ENCODE data around the gene SPON2. TPM values are rescaled to one million over a fixed set of nuclear protein-coding genes. Genes with fewer than 3 reads are reported as not detected.

SPON2 gene
- total and polyA plus RNA-seq, 3 experiments from 2014 or later, result 2.7 to 43.9 (median 3.1) TPM

GRCh38 chr4:1195891-1196401 is 23.6 kb upstream of the SPON2 start:
- Histone ChIP-seq H3K4me1 (ENCODE audit: insufficient read depth, low read length) (peaks cover 14% of the 10 kb centered on the region), H3K27ac (ENCODE audit: low read depth, low read length) (no peak overlapping the region), H3K4me3 (ENCODE audit: low read length) (no peak overlapping the region), H3K9me3 (ENCODE audit: low read length) (no peaks in the 10 kb centered on the region), H3K36me3 (ENCODE audit: insufficient read depth, low read length) (peaks cover 8% of the 10 kb centered on the region), H3K27me3 (ENCODE audit: insufficient read depth, low read length, poor library complexity, severe bottlenecking) (no peaks in the 10 kb centered on the region)
- POLR2A ChIA-PET, result no interaction called here
- Mint-ChIP-seq H3K36me3 (peaks cover 3 to 28% (median 9%) of the 10 kb centered on the region in 3 donors), H3K9me3 (peaks cover 0 to 2% (median 0%) of the 10 kb centered on the region in 5 donors), H3K27ac (peak overlapping the region in 2 of 8 donors; percentile 43 to 54), H3K4me3 (no peak overlapping the region), H3K4me1 (peaks cover 31 to 51% (median 32%) of the 10 kb centered on the region in 3 donors), H3K27me3 (no peaks in the 10 kb centered on the region)
- CTCF ChIA-PET, result interaction anchor here (0.7 to 1.5 kb wide), 2 partner anchors 12 to 71 kb away, joined by 3 read pairs; no protein-coding TSS in a partner anchor
- DNase-seq, result no peak

GRCh38 chr4:1195109-1195671 is 22.8 kb upstream of the SPON2 start:
- H3K27ac Mint-ChIP-seq, result no peak overlapping the region
- H3K4me3 Mint-ChIP-seq, result no peak overlapping the region
- Histone ChIP-seq H3K27ac (ENCODE audit: low read depth, low read length) (no peak overlapping the region), H3K9me3 (ENCODE audit: low read length) (no peaks in the 10 kb centered on the region), H3K27me3 (ENCODE audit: insufficient read depth, low read length, poor library complexity, severe bottlenecking) (no peaks in the 10 kb centered on the region), H3K36me3 (ENCODE audit: insufficient read depth, low read length) (peaks cover 8% of the 10 kb centered on the region), H3K4me3 (ENCODE audit: low read length) (no peak overlapping the region), H3K4me1 (ENCODE audit: insufficient read depth, low read length) (peaks cover 6% of the 10 kb centered on the region)
- ChIA-PET CTCF (interaction anchor here (0.7 kb wide), 1 partner anchor 11 kb away, joined by 3 read pairs; no protein-coding TSS in a partner anchor), POLR2A (no interaction called here)
- no peaks in the 10 kb centered on the region for H3K27me3 Mint-ChIP-seq
- peaks cover 29 to 49% (median 32%) of the 10 kb centered on the region in 3 donors for H3K4me1 Mint-ChIP-seq
- peaks cover 0 to 2% (median 0%) of the 10 kb centered on the region in 5 donors for H3K9me3 Mint-ChIP-seq
- peaks cover 3 to 28% (median 9%) of the 10 kb centered on the region in 3 donors for H3K36me3 Mint-ChIP-seq
- no peak for DNase-seq

- peaks cover 8% of the 10 kb centered on the region for H3K36me3 ChIP-seq (ENCODE audit: insufficient read depth, low read length)
- H3K9me3 ChIP-seq (ENCODE audit: low read length), result no peaks in the 10 kb centered on the region
- no peak overlapping the region for H3K4me3 ChIP-seq (ENCODE audit: low read length)
- H3K9me3 Mint-ChIP-seq, result peaks cover 0 to 2% (median 0%) of the 10 kb centered on the region in 5 donors
- H3K4me1 Mint-ChIP-seq, result peaks cover 24 to 43% (median 25%) of the 10 kb centered on the region in 3 donors
- no peaks in the 10 kb centered on the region for H3K4me1 ChIP-seq (ENCODE audit: insufficient read depth, low read length)
- H3K27ac Mint-ChIP-seq, result no peak overlapping the region
- H3K27me3 ChIP-seq (ENCODE audit: insufficient read depth, low read length, poor library complexity, severe bottlenecking), result no peaks in the 10 kb centered on the region
- H3K36me3 Mint-ChIP-seq, result peaks cover 3 to 28% (median 9%) of the 10 kb centered on the region in 3 donors
- no peak for DNase-seq
- ChIA-PET CTCF (no interaction called here), POLR2A (no interaction called here)
- H3K27ac ChIP-seq (ENCODE audit: low read depth, low read length), result no peak overlapping the region
- no peaks in the 10 kb centered on the region for H3K27me3 Mint-ChIP-seq
- no peak overlapping the region for H3K4me3 Mint-ChIP-seq
Measured at GRCh38 chr4:1194010-1194900, 21.9 kb upstream of the SPON2 start.

- H3K36me3 ChIP-seq (ENCODE audit: insufficient read depth, low read length), result peaks cover 8% of the 10 kb centered on the region
- CTCF ChIA-PET, result no interaction called here
- Mint-ChIP-seq H3K4me1 (peaks cover 23 to 42% (median 26%) of the 10 kb centered on the region in 3 donors), H3K4me3 (peak overlapping the region in 1 of 7 donors; percentile 24), H3K27me3 (no peaks in the 10 kb centered on the region), H3K36me3 (peaks cover 1 to 25% (median 10%) of the 10 kb centered on the region in 3 donors), H3K27ac (peak overlapping the region in 2 of 8 donors; percentile 60 to 81), H3K9me3 (peaks cover 0 to 2% (median 0%) of the 10 kb centered on the region in 5 donors)
- H3K27me3 ChIP-seq (ENCODE audit: insufficient read depth, low read length, poor library complexity, severe bottlenecking), result no peaks in the 10 kb centered on the region
- no peak overlapping the region for H3K4me3 ChIP-seq (ENCODE audit: low read length)
- DNase-seq, result no peak
- H3K4me1 ChIP-seq (ENCODE audit: insufficient read depth, low read length), result no peaks in the 10 kb centered on the region
- H3K9me3 ChIP-seq (ENCODE audit: low read length), result no peaks in the 10 kb centered on the region
- POLR2A ChIA-PET, result no interaction called here
- no peak overlapping the region for H3K27ac ChIP-seq (ENCODE audit: low read depth, low read length)
Measured at GRCh38 chr4:1193206-1194009, 21.0 kb upstream of the SPON2 start.

GRCh38 chr4:1192493-1193205 is 20.3 kb upstream of the SPON2 start:
- Mint-ChIP-seq H3K4me1 (peaks cover 24 to 42% (median 25%) of the 10 kb centered on the region in 3 donors), H3K27ac (peak overlapping the region in 2 of 8 donors; percentile 60 to 81), H3K27me3 (no peaks in the 10 kb centered on the region), H3K36me3 (peaks cover 0 to 20% (median 8%) of the 10 kb centered on the region in 3 donors), H3K4me3 (peak overlapping the region in 2 of 7 donors; percentile 24 to 73), H3K9me3 (peaks cover 0 to 2% (median 0%) of the 10 kb centered on the region in 5 donors)
- POLR2A ChIA-PET, result no interaction called here
- H3K4me1 ChIP-seq (ENCODE audit: insufficient read depth, low read length), result peaks cover 2% of the 10 kb centered on the region
- DNase-seq, result peak in 1 of 5 donors; percentile 39
- CTCF ChIA-PET, result no interaction called here
- no peaks in the 10 kb centered on the region for H3K27me3 ChIP-seq (ENCODE audit: insufficient read depth, low read length, poor library complexity, severe bottlenecking)
- peaks cover 8% of the 10 kb centered on the region for H3K36me3 ChIP-seq (ENCODE audit: insufficient read depth, low read length)
- H3K4me3 ChIP-seq (ENCODE audit: low read length), result no peak overlapping the region
- H3K27ac ChIP-seq (ENCODE audit: low read depth, low read length), result no peak overlapping the region
- H3K9me3 ChIP-seq (ENCODE audit: low read length), result no peaks in the 10 kb centered on the region

GRCh38 chr4:1192091-1192492 is 19.7 kb upstream of the SPON2 start:
- POLR2A ChIA-PET, result no interaction called here
- H3K4me1 ChIP-seq (ENCODE audit: insufficient read depth, low read length), result peaks cover 7% of the 10 kb centered on the region
- CTCF ChIA-PET, result no interaction called here
- peak overlapping the region in 2 of 8 donors; percentile 33 to 60 for H3K27ac Mint-ChIP-seq
- peaks cover 0 to 18% (median 5%) of the 10 kb centered on the region in 3 donors for H3K36me3 Mint-ChIP-seq
- H3K9me3 Mint-ChIP-seq, result peaks cover 0 to 2% (median 0%) of the 10 kb centered on the region in 5 donors
- no peaks in the 10 kb centered on the region for H3K9me3 ChIP-seq (ENCODE audit: low read length)
- peaks cover 24 to 42% (median 26%) of the 10 kb centered on the region in 3 donors for H3K4me1 Mint-ChIP-seq
- no peak overlapping the region for H3K27ac ChIP-seq (ENCODE audit: low read depth, low read length)
- H3K4me3 ChIP-seq (ENCODE audit: low read length), result no peak overlapping the region
- H3K27me3 ChIP-seq (ENCODE audit: insufficient read depth, low read length, poor library complexity, severe bottlenecking), result no peaks in the 10 kb centered on the region
- H3K36me3 ChIP-seq (ENCODE audit: insufficient read depth, low read length), result peaks cover 8% of the 10 kb centered on the region
- no peaks in the 10 kb centered on the region for H3K27me3 Mint-ChIP-seq
- DNase-seq, result no peak
- no peak overlapping the region for H3K4me3 Mint-ChIP-seq

- H3K27me3 Mint-ChIP-seq, result no peaks in the 10 kb centered on the region
- ChIA-PET POLR2A (no interaction called here), CTCF (no interaction called here)
- DNase-seq, result no peak
- Histone ChIP-seq H3K27ac (ENCODE audit: low read depth, low read length) (no peak overlapping the region), H3K36me3 (ENCODE audit: insufficient read depth, low read length) (peaks cover 3% of the 10 kb centered on the region), H3K4me3 (ENCODE audit: low read length) (no peak overlapping the region), H3K4me1 (ENCODE audit: insufficient read depth, low read length) (peaks cover 12% of the 10 kb centered on the region), H3K9me3 (ENCODE audit: low read length) (no peaks in the 10 kb centered on the region), H3K27me3 (ENCODE audit: insufficient read depth, low read length, poor library complexity, severe bottlenecking) (no peaks in the 10 kb centered on the region)
- no peak overlapping the region for H3K4me3 Mint-ChIP-seq
- H3K36me3 Mint-ChIP-seq, result peaks cover 0 to 13% (median 4%) of the 10 kb centered on the region in 3 donors
- peak overlapping the region in 3 of 8 donors; percentile 33 to 66 (median 52) for H3K27ac Mint-ChIP-seq
- peaks cover 0 to 2% (median 0%) of the 10 kb centered on the region in 5 donors for H3K9me3 Mint-ChIP-seq
- peaks cover 27 to 42% (median 28%) of the 10 kb centered on the region in 3 donors for H3K4me1 Mint-ChIP-seq
Measured at GRCh38 chr4:1191621-1192020, 19.2 kb upstream of the SPON2 start.

Data from CD8-positive, alpha-beta memory T cell (primary cell).